ENCODE data around the gene CIZ1.

CIZ1 gene

DNA sequence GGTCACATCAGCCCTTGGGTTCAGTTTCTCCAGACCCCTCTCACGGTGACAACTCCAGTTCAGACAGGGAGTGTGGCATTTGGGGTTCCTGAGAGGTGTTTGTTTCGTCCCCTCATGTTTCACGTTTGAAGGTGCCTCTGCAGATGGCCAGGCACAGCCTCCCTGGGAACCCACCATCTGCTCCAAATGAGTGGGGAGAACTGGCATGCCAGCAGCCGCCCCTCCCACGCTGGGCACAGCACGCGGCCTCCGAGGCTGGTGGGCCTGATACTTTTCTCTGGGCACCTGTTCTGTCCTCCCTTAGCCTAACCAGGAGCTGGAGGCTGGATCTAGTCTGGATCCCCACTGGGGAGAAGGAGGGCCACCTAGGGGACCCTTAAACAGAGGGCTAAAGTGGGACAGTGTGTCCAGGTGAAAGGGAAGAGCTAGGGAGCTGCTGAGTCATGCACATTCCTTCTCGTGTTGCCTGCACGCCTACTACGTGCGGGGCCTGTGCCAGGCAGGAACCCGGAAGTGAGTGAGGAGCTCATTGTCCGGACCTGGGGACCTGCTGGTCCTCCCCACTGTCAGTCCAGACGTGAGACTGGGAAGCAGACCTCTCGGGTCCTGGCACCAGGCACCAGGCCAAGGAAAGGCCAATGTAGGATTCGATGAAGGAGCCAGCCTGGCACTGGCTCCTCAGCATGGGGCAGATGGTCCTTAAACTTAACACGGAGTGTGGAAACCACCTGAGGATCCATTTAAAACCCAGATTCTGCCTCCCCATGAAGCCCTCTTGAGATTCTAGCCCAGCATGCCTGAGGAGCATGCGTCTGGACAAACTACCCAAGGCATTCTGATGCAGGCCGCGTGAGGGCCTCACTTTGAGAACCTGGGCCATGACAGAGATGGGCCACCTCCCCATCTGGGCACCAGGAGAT, 23.5 kb upstream of the CIZ1 start:
- DNase-seq (ENCODE audit: low read depth in 3 of 3): no peak

DNA sequence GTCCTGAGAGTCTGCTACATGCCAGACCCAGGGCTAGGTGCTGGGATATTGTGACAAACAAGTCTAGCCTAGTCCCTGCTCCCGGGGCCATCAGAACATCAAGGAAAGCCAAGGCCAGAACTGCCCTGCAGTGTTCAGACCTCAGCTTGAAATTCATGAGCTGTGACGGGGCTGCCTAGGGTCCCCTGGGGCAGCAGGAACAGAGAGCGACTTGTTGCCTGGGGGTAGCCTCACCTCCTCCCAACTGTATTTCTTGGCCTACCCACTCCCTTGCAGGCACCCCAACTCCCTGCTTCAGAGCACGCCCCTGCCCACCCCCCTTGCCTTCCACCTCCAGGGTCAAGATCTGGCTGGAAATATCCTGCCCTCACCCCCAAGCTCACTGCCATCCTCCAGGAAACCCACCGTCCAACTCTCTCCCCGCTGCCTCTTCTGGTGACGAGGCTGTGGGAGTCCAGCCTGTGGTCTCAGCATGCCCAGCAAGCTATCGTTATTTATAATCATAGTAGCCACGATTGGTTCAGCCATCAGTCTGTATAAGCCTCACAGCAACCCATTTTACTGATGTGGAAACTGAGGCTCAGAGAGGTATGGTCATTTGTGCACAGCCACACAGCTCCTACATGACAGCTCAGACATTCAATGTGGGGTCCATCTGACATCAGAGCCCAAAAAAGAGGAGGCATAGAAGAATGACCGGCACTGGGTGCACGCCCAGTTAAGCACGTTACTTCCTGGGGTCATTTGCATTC, 22.6 kb upstream of the CIZ1 start:
- DNase-seq (ENCODE audit: low read depth in 3 of 3): no peak

DNA sequence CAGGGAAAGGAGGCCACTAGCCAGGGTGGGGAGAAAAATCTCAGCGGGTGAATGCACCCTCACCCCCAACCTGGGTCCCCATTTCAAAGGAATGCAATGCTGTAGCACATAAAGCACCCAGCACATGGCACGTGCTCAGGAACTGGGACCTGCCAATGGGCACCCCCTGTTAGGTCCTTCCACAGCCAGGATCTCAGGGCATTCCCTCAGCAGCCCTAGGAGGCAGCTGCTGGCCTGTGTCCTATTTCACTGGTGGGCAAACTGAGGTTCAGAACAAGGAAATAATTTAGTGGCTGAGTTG, 20.6 kb upstream of the CIZ1 start:
- no peak for DNase-seq (ENCODE audit: low read depth in 3 of 3)

DNA sequence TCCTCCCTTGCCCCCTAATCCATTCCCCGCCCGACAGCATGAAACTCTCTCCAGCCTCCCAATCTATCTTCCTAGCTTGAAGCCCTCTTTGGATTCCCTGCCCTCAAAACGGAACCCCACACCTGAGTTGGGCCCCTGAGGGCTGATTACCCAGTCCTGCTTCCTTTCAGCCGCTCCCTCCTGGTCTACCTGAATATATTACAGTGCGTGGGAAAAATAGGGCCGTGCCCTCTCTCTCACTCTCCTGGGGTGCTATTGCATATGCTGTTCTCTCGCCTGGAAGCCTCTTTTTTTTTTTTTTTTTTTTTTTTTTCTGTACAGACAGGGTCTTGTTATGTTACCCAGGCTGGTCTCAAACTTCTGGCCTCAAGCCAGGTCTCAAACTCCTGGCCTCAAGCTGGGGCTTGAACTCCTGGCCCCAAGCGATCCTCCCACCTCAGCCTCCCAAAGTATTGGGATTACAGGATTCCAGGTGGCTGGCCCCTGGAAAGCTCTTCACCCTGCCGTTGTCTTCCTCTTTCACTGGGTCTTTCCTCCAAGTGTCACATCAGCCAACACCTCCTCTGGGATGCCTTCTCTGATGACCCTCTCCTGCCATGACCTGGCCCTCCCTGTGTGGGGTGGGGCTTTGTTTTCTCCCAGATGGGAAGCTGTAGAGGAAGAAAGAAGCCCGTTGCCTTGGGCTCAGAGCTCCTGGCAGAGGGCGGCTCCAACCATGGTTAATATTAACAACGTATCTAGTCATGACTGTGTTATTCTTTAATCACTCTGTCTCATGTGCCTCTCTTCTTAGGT, 20.0 kb upstream of the CIZ1 start:
- no peak for DNase-seq (ENCODE audit: low read depth in 3 of 3)

DNA sequence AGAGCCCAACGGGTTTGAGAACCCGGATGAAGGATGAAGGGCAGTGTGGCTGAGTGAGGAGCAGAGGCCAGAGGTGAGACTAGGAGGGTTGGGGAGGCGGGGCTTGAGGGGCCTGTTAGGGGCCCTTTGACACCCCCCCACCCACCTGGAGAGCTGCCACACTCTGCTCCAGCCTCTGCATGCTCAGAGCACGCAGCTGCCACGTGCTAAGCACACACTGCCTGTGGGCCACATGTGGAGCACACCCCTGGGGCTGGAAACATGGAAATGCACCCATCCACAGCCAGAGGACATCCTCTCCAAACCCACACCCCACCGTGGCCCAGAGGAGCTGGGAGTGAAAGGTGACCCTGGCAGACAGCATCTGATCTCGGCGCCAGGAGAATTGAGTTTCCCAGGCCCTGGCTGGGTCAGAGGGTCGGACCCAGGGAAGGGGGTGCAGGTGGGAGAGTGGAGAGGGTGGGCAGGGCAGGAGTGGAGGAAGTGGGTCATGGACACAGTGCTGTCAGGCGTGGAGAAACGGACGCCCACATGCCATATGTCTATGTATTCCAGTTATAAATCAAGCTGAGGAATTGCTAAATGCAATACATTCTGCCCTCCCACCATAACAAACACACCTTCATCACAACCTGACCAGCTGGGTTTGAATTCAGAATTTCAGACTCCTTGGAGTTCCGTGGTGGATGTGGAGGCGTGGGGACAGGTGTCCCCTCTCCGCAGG, 17.7 kb upstream of the CIZ1 start:
- no peak for DNase-seq (ENCODE audit: low read depth in 3 of 3)

DNA sequence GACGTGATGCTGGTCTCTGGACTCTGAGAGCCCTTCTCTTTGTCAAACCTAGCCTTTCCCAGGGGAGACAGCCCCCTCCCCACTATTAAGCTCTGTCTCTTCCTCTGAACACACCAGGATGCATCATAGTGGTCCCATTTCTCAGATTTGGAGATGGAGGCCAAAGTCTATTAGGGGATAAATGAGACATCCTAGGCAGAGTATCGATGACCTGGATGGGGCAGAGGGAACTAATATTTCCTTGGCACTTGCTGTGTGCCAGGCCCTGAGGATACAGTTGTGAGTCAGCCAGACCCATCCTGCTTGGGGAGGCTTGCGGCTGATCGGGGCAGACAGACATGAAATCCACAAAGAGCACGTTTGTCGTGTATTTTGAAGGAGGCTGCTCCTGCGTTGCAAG, 17.0 kb upstream of the CIZ1 start:
- DNase-seq (ENCODE audit: low read depth in 3 of 3): no peak

DNA sequence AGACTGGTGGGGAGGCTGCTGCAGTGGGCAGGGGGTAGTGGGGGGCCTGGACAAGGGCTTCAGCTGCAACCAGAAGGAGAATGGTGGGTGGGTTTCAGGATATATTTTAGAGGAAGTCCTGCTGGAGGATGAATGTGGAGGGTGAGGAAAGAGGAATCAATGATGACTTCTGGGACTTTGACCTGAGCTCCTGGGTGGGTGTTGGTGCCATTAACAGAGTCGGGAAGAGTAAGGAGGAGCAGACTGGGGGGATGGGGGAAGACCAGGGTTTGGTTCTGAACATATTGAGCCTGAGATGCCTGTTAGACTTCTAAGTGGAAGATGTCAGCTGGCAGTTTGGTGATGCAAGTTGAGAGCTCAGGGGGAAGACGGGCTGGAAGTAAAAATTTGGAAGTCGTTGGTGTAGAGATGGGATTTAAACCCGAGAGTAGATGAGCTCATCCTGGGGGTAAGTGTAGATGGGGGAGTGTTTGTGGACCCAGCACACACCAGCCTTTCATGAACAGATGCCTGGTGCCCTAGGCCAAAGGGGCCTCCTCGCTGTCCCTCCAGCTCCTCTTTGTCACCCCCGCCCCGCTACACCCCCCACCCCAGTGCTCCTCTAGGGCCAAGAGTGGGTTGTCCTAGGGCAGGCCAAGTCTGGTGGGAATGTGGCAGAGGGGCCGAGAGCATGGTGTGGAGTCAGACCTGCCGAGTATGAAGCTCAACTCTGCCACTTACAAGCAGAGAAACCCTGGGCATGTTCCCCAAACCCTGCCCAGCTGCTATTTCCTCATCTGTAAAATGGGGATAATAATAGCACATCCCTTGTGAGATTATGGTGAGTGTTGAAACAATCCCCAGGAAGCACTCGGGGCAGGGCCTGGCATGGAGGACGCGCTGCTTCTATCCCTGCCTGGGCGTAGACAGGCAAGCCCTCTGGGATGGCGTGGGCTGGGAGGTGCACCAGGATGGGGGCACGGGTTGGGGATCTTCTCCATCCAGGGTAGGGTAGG, 15.8 kb upstream of the CIZ1 start:
- no peak for DNase-seq (ENCODE audit: low read depth in 3 of 3)

DNA sequence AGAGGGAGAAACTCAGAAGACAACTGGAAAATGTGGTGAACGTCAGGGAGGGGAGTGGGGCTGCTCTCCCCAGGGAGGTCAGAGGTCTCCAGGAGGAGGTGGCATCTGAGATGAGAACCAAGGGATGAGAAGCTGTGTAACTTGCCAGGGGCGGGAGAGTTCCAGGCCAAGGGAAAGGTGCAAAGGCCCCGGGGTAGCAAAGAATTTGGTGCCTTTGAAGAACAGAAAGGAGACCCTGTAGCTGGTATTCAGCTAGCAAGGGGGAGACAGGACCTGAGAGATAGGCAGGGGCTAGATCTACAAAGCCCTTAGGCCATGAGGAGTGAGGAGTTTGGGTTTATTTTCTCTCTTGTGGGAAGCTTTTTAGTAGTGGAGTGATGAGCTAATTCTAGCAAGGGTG, 15.1 kb upstream of the CIZ1 start:
- DNase-seq (ENCODE audit: low read depth in 3 of 3): no peak

DNA sequence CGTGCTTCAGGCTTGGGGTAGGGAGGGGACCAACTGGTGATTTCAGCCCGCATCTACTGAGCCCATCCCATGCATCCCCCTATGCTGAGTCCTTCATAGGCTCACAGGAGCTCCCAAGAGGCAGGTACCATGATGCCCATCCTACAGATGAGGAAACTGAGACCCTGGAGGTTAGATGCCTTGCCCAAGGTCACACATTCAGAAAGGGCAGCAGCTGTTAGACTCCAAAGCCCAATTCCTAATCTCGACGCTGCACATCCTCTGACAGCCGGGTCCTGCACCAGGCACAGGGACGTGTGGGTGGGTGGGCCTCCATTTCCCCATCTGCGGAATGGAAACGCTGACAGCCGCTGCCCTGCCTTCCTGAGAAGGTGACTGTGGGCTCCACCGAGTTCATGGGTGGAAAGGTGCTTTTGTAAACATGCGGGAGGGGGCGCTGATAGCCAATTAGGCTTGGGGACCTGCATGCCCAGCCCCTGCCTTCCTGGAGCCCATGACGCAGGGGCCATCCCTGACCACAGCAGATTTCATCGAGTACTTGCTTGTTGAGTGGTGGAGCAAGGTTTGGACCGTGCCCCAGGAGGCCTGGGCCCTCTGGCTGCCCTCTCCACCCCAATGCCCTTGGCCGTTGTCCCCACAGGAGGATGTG, 14.0 kb upstream of the CIZ1 start:
- no peak for DNase-seq (ENCODE audit: low read depth in 3 of 3)

DNA sequence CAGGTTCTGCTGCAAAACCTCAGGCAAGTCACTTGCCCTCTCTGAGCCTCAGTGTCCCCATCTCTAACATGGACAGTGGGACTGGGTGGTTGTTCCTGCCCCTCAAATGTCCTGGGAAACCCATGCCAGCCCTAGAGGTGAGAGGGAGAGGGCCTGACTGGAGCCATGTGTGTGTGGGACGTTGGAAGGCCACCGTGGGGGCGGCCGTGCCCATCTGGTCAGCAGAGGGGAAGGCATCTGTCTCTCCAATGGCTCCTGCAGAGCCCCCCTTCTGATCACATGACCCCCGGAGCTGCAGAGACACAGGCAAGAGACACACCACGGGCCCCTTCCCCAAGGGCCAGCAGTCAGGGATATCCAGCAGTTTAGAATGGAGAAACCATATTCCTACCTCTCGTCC, 13.5 kb upstream of the CIZ1 start:
- DNase-seq (ENCODE audit: low read depth in 3 of 3): no peak

DNA sequence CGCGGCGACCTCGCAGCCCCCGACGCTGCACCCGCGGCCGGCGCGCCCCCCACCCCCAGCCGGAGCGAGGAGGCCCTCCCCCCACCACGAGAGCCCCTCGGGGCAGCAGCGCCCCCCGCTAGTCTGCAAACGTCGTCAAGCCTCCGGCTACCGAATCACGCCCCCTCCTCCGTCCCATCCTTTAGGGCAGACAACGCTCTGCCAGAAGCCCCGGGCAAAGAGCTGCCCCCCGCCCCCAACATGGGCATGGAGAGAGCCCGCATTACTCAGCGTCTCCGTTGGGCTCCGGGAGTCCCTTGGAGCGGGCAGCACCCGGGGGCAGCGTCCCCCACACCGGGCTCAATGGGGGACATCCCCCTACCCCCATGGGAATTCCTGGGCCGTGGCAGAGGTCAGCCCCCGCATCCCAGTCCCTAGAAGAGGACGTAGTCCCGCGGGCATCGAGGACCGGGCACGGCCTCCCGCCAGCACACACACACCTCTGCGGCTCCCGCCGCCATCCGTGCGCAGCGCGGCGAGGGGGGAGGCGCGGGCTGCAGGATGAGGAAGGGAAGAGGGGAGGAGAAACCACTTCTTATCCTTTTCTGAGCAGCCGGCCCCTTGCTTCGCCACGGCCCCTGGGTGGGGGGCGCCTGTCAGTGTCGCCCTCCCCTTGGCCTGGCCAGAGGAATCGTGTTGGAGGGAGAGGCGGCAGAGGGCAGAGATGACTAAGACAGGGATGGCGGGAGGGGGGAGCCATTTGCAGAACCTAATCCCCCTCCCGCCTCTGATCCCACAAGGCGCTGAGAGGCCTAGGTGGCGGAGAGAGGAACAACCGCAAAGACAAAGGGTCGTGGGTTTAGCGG, 12.6 kb upstream of the CIZ1 start:
- no peak for DNase-seq (ENCODE audit: low read depth in 3 of 3)

DNA sequence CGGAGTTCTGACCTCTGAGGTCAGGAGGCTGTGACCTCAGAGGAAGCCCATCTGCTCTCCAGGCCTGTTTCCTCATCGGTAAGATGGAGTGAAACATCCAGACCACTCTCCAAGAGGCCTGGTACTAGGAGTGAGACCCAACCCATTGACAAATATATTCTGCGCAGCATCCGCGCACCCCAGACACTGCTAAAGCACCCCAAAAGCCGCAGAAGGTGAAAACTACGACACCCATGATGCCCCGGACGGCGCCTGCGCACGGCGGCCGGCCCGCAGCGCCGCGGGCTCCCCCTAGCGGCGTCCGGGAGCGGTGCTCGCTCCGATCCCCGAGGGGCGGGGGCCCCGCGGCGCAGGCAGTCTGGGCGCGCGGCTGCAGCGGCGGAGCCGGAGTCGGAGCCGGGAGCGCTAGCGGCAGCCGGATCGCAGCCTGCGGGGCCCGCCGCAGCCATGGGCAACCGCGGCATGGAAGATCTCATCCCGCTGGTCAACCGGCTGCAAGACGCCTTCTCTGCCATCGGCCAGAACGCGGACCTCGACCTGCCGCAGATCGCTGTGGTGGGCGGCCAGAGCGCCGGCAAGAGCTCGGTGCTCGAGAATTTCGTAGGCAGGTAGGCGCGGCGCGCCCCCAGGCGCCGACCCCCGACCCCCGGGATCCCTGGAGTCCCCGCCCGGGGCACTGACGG, 11.8 kb upstream of the CIZ1 start, which contains the start of gene DNM1:
TSS of gene DNM1 (plus strand) at position 356 of the 683 bp plus-strand sequence. CDS start at position 448, 92 bp downstream.
- peak; percentile 36 to 54 (median 46) for DNase-seq (ENCODE audit: low read depth in 3 of 3)

DNA sequence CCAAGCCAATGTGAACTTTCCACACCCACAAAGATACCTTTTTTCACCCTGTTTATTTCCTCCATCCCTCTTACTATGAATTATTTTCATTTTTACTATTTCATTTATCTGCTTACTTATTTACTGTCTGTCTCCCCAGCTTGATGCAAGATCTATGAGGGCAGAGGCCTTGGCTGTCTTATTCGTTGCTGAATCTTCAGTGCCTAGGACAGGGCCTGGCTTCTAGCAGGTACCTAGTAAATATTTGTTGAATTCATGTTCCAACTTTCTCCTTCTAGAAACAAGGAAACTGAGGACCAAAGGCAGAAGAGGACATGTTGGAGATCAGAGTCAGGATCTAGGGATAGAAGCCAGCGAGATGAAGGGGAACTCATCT, 11.3 kb upstream of the CIZ1 start:
- no peak for DNase-seq (ENCODE audit: low read depth in 3 of 3)

DNA sequence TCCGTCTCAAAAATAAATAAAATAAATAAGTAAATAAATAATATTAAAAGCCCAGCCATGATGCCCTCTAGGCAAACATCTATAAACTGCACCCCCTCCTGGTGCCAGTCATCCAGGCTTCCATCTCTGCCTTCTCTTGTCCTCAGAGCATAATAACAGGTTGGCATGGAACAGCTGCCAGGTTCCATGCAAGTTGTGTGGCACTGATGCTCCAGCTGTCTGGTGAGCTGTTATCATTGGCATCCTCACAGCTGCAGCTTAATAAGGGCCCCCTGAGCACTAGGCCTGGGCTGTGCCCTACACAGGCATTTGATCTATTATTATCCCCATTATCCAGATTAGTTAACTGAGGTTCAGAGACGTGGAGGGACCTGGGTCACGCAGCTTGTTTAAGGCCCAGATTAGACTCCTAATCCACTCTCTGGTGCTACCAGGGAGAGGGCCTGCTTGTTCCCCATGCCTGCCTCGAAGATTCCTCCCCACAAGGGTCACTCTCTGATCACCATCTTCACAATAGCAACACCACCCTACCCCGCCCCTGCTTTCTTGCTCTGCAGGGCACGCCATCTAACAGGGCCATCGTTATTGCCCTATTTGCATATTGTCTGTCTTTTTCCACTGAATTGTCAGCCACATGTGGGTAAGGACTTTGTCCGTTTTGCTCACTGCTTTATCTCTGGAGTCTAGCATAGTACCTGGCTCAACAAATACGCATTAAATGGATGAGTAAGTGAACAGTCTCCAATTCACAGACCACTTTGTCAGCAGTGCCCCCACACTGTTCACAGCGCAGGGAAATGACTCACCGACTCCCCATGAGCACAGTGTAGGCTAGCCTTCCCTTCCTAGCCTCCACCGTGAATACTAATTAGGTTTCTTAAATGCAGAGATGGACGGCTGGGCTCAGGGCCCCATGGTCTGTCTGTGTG, 10.3 kb upstream of the CIZ1 start:
- DNase-seq (ENCODE audit: low read depth in 3 of 3): no peak

DNA sequence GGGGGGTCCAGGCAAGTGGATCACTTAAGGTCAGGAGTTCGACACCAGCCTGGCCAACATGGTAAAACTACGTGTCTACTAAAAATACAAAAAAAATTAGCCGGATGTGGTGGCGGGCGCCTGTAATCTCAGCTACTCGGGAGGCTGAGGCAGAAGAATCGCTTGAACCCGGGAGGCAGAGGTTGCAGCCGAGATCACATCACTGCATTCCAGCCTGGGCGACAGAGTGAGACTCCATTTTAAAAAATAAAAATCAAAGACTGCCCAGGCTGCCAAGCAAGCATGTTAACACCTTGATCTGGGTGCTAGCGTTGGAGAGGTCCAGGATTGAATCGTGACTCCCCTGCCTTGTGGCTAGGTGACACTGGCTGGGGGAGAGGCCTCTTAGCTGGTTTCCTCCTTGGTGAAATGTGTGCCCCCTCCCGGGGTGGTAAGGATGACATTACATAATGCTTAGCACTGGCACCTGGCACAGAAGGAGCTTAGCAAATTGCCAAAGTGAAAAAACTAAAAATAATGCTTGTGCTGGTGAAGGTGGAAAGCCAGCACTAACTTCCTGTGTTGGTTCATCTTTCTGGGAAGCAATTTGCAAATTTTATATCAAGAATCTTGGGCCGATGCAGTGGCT, 2.2 kb upstream of the CIZ1 start:
- no peak for DNase-seq (ENCODE audit: low read depth in 3 of 3)

DNA sequence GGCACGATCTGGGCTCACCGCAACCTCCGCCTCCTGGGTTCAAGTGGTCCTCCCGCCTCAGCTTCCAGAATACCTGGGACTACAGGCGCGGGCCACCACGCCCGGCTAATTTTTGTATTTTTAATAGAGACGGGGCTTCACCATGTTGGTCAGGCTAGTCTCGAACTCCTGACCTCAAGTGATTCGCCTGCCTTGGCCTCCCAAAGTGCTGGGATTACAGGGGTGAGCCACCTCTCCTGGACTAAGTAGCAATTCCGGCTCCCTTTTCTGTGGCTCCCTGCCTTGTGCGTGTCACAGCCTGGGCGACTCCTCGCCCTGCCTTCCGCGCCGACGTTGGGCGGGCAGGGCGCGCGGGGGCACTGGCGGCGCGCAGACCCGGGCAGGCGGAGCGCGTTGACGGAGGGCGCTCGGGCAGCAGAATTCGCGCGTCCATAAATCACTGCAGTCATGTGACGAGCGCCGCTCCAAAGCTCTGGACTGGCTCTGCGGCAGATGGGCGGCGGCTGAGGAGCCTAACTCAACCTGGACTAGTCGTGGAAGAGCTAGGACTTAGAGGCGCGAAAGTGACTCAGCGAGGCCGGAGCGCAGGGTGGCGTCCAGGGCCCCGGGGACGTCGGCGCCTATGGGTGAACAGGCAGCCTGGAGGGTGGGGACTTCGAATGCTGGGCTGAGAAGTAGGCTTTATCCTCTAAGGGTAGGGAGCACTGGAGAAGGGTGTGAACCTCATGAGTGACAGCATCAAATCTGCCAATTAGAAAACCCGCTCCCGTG, 1.4 kb upstream of the CIZ1 start:
- peak in 2 of 3 experiments; percentile 19 to 32 for DNase-seq (ENCODE audit: low read depth in 3 of 3)
